Measurements from ENCODE around the gene C11orf68.

C11orf68 gene

DNA sequence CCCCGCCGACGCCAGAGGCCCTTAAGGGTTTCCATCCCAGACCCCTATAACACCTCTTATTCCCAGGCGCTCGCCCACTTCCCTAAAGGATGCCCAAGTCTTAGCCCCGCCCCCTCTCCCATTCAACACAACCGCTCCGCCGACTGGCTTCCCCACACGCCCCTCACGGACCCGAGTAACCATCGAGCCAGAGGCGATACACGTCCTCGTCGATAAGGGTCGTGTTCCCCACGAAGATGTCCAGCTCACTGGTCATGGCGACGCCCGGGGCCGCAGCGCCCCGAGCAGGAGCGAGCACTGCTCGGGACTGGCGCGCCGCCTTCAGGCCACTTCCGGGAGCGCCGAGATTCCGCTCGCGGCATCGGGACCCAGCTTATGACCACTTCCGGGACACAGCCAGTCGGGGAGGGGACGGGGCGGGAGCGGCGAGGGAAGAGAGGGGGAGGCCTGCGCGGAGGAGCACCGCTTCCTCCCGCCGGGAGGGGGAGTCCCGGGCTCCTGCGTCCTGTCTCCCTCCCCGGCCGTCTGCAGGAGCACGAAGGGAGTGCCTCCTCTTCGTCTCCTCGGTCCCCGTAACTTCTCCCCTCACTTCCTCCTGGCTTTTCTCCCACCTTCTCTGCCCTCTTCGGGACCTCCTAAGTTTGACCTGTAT, 30.6 kb downstream of the C11orf68 start, which contains the start of gene FIBP:
Gene FIBP (minus strand): TSS at position 309 of the 652 bp plus-strand sequence. CDS start 53 bp downstream, at position 256.
- peak; percentile 96 to 99 (median 98) for DNase-seq

DNA sequence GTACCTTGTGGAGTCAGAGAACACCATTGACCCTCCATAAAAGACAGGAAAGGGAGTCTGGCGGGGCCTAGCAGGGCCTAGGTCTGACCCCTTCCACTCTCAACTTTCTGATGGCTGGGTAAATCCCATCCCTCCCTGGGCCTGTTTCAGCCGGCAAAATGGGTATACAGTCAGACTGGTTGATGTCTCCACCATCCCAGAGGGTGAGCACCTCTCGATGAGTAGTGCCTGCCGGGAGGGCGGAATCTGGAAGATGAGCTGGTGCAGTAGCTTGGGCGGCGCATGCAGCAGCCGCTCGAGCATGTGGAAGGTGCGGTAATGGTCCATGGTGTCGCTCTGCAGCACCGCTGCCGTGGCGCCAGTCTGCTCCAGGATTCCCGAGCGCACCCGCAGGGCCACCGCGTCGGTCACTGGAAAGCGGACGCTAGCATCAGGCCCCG, 31.1 kb downstream of the C11orf68 start:
- DNase-seq = no peak

DNA sequence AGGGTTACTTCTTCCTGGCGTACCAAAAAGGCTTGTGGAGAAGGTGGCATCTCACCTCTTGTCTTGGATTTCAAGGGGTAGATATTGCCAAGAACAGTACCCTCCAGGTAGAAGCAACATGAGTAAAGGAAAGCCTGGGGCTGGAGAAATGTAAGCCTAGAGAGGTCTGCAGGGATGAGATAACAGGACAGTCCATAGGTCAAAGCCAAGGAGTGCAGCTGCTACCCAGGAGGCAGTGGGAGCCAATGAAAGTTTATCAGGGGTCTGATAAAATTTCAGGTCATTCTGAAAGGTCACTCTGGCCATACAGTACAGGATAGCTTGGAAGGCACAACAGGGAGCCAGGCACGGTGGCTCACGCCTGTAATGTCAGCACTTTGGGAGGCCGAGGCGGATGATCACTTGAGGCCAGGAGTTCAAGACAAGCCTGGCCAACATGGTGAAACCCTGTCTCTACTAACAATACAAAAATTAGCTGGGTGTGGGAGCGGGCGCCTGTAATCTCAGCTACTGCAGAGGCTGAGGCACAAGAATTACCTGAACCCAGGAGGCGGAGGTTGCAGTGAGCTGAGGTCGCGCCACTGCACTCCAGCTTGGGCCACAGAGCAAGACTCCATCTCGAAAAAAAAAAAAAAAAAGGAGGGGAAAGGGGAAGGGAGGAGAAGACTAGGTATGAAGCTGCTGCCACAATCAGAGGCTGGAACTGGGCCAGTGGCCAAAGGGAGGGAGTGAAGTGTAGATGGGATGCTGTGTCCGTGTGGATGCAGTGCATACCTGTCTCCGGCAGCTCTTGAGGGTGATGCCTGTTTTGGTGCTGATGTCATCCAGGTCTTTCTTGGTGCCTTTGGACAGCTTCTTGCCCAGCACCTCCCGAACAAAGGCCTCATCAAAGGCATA, 31.8 kb downstream of the C11orf68 start:
- no peak for DNase-seq

DNA sequence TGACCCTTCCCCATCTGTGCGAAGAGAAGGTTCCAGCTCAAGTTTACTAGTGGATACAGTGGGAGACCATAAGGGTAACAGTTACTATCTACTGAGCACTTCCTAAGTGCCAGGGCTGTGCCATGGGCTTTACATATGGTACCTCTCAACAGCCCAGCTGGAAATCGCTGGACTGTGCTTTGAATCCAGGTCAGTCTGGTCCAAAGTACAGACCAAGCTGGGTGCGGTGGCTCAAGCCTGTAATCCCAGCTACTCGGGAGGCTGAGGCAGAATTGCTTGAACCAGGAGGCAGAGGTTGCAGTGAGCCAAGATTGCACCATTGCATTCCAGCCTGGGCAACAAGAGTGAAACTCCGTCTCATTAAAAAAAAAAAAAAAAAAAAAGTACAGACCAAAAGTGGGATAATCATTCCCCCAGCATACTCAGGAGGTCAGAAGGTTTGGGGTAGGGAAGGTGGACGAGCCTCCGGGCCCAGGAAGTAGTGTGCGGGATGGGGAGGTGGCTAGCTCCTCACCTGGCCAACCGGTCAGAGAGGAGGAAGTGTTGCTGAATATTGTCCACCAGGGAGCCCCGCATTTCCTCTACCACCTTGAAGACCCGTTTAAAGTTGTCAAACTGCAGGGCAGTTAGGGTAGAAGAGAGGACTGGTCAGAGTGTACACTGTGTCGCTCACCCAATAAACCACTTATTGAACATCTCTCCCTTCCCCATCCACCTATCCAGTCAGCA, 32.9 kb downstream of the C11orf68 start:
- no peak for DNase-seq

DNA sequence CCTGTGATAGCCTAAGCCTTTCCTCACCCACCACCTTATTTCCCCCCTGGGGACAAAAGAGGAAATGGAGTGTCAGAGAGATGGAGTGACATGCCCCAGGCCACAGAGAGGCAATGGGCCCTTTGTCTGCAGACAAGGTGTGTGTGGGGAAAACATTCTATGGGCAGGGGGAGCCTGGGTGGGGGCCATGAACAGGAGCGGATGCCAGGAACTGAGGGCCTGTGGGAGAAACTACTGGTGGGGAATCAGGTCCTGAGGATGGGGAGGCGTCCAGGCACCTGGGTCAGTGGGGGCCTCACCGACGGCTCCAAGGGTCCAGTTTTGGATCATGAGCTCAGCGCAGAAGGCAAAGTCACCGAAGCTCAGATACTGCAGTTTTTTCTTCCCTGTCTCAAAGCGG, 33.6 kb downstream of the C11orf68 start:
- DNase-seq = no peak

DNA sequence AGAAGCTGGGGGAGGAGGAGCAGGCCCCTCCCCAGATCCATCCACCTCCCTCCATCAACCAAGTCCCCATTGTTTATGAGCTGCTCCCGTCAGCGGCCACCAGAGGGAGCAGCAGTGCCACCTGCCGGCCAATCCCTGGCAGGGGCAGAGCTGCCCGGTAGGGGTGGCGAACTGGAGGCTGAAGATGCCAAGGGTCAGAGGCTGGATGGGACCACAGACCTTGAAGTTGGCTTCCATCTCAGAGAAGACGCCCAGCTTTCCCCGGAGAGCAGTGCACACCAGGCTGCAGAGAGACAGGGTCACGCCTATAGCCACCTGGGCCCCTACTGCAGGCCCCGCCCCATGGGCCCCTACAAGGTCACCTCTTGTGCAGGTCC, 34.2 kb downstream of the C11orf68 start:
- DNase-seq = peak; percentile 88 to 92 (median 90)

DNA sequence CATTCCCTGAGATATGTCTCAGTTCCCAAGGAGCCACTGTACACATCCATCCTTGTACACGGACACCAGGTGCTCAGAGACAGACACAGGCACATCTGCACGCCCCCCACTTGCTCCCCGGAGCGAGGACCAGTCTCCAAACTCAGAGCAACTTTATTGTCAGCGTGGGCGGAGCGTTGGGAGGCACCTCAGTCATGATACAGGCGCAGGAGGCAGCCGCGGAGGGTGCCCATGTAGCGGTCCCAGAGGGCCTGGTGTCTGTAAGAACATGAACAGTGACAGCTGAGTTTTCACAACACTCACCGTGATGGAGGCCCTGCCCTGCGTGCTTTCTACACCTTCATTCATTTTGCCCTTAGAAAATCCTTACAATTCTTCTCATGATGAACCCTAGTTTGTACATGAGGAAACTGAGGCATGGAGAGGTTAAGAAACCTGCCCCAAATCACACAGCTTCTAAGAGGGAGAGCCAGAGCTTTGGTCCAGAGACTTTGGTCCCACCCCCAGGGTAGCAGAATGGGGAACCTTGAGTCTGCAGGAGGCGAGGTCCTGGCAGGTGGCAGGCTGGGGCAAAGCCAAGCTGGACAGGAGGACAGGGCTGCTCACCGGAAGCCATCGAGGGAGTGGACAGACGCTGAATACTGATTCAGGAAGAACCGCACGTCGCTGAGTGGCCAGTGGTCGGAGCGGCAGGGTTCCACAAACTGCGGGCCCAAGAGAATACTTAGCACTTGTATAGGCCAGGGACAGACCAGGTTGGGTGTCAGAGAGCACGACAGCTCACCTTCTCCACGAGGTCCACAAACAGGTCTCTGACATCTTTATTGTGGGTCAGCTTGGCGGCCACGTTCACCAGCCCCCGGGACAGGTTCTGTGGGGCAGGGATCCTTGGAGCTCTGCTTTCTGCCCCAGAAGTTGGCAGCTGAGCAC, 34.8 kb downstream of the C11orf68 start:
- DNase-seq = no peak

DNA sequence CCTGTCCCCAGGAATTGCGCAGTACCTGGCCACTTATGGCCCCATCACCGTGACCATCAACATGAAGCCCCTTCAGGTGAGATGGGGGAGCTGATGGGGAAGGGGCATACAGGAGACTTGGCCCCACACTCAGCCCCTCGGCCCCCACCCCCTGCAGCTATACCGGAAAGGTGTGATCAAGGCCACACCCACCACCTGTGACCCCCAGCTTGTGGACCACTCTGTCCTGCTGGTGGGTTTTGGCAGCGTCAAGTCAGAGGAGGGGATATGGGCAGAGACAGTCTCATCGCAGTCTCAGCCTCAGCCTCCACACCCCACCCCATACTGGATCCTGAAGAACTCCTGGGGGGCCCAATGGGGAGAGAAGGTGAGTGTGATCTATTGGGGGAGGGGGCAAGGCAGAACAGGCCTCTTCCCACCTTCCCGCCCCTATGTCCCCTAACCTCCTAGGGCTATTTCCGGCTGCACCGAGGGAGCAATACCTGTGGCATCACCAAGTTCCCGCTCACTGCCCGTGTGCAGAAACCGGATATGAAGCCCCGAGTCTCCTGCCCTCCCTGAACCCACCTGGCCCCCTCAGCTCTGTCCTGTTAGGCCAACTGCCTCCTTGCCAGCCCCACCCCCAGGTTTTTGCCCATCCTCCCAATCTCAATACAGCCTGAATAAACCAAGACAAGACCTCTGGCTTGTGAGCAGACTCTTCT, 35.7 kb downstream of the C11orf68 start:
- no peak for DNase-seq

DNA sequence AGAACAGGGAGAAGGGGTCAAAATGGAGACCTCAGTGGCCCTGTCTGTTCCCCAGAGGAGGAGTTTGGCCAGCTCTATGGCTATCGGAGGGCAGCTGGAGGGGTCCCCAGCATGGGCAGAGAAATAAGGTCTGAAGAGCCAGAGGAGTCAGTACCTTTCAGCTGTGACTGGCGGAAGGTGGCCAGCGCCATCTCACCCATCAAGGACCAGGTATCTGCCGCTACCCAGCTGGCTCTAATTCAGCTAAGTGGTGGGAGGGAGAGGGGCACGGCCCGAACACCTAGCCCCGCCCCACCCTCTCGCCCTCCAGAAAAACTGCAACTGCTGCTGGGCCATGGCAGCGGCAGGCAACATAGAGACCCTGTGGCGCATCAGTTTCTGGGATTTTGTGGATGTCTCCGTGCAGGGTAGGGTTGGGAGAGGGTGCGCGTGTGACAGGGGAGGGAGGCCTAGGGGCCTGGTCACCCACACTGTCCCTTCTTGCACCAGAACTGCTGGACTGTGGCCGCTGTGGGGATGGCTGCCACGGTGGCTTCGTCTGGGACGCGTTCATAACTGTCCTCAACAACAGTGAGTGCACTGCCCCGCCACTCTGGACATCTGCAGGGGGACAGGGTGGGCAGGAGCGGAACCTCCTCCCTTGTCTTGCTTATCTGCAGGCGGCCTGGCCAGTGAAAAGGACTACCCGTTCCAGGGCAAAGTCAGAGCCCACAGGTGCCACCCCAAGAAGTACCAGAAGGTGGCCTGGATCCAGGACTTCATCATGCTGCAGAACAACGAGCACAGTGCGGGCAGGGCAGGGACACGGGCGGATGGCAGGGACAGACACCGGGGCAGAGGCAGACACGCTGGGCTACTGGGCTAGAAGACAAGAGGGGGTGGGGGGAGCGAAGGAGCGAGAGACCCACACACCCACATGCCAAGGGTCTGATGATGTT, 36.5 kb downstream of the C11orf68 start:
- DNase-seq = no peak

DNA sequence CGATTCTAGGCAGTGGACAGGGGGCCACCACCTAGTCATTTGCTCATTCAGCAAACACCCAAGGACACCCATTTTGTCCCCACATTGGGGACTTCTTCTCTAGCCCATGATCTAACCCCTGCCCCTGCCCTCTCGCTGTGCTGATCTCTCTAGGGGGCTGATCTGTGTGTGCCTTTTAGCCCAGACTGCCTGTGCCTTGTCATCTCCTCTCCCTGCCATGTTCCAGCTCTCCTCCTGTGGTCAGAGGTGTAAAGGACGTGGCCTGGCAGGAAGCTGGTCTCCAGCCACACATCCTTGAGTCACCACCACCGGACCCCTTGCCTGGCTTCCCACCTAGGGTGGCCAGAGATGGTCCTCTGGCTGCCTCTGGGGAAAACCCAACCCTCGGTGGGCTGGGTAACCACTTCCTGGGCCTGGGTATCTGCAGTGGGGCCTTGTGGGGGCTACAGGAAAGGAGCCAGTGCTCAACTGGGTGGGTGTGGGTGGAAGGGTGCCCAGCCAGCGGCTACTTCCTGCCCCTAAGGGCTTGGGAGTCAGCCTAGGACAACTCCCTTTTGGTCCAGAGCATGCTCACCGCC, 37.9 kb downstream of the C11orf68 start:
- no peak for DNase-seq

DNA sequence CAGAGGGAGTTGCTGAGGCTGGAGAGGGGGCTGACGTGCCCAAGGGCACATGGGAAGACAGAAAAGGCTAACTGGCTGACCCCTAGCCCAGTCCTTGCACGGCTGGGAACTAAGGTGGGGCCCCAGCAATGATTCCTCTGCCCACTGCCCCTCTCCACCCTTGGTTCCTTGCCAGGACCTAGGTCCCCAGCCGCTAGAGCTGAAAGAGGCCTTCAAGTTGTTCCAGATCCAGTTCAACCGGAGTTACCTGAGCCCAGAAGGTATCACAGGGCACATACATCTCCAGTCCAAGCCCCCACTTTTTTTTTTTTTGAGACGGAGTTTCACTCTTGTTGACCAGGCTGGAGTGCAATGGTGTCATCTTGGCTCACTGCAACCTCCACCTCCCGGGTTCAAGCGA, 38.8 kb downstream of the C11orf68 start:
- no peak for DNase-seq

DNA sequence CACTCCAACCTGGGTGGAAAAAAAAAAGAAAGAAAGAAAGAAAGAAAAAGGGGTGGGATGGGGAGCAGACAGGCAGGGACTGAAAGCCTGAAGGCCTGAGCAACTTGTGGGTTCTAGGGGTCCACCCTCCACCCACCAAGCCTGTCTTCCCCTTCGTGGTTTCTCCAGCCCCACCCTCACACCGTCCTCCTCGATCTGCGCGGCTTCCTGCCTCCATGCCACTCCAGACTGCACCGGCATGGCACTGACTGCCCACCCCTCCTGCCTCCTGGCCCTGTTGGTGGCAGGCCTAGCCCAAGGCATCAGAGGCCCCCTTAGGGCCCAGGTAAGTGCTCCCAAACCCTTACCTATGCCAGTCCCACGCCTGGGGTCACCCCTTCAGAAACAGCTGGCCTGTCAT, 39.2 kb downstream of the C11orf68 start, which contains the start of gene CTSW:
Gene CTSW (plus strand): TSS at position 221 of the 400 bp plus-strand sequence. CDS start 18 bp downstream, at position 239.
- no peak for DNase-seq

DNA sequence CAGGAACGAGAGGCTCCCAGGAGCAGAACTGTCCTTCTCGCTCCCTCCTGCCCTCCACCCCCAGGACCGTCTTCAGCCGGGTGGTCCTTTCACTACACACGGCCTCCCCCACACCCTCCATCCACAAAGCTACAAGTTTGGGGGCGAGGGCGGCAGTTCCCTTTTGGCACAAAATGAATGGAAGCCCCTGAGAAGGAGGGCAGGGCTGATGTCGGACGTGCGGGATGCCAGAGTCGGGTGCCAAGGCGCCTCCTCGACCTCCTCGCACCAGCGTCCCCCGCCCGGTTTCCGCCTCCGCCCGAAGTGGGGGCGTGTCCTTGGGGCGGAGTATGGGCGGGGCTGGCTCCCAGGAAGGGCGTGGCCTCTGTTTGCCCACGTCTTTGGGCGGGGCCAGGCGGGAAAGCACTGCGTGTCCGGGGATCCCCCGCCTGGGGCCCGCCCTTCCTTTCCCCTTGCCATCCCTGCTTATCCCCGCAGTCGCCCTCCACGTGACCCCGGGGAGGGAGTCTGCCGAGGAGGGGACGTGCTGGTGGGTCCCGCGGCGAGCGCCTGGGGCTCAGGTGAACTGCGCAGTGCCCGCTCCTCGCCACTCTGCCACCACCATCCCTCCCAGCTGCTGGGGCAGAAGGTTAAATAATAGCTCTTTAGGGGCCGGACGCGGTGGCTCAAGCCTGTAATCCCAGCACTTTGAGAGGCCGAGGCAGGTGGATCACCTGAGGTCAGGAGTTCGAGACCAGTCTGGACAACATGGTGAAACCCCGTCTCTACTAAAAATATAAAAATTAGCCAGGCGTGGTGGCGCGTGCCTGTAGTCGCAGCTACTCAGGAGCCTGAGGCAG, 45.3 kb downstream of the C11orf68 start:
- DNase-seq = peak; percentile 95 to 99 (median 97)

DNA sequence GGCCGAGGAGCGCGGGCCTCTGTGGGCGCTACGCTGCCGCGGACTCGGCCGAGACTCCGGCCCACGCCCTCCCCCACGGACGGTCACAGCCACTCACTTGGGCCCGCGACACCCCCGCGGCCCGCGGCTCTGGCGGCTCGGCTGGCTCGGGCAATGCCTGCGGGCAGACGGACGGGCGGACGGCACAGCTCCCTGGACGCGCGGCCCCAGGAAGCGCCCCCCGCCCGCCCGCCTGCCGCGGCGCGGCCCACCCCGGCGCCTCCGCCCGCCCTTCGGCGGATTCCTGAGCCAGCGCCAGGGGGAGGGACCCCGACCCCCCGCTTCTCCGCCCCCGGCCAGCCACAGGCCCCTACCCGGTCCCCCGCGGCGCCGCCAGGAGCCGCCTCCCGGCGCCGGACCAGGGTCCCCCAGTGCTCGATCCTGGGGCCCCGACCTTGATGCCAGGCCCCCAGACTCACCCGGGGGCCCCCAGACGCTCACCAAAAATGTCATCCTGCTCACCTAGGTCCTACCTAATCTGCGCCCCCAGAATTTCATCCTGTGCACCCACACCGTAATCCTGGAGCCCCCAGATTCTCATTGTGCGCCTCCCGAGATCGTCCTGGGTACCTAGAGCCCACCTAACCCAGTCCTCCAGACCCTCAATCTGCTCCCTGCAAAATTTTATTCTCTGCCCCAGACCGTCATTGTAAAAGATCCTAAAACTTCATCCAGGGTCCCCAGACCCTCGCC, 46.1 kb downstream of the C11orf68 start, which contains the start of gene EFEMP2:
Gene EFEMP2 (minus strand): TSS at position 215 of the 732 bp plus-strand sequence. CDS start 446 bp downstream, outside the sequence.
- DNase-seq = peak in 2 of 3 donors; percentile 52 to 62

DNA sequence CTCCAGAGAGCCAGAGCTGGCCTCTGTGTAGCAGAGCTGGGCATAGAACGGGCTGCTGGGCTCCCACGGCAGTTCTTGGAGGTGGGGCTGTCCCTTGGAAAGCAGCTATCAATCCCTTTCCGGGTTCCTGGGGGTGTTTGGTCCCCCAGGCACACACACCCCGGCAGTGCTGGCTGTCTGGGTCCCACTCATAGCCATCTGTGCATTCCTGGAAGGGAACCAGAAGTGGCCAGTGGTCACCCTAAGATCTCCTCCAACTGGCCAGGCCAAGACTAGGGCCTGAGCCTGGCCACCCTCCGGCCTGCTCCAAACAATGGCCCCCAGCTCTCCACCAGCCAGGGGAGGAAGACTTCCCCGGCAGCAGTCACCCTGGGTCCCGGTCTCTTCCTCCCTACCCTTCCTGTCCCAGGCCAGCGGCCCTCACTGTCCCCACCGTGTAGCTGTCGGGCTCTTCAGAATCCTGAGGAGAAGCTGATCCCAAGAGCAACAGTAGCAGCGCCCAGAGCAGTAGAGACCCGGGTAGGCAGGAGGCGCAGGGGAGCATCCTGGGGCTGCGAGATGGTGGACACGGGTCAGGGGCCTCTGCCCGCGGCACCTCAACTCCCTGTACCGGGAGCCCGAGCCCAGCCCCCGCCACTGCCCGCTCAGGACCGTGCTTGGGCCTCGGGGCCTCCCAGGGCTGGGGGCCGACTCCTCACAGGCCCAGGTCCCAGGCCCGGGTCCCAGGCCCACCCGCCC, 46.9 kb downstream of the C11orf68 start:
- DNase-seq = no peak

DNA sequence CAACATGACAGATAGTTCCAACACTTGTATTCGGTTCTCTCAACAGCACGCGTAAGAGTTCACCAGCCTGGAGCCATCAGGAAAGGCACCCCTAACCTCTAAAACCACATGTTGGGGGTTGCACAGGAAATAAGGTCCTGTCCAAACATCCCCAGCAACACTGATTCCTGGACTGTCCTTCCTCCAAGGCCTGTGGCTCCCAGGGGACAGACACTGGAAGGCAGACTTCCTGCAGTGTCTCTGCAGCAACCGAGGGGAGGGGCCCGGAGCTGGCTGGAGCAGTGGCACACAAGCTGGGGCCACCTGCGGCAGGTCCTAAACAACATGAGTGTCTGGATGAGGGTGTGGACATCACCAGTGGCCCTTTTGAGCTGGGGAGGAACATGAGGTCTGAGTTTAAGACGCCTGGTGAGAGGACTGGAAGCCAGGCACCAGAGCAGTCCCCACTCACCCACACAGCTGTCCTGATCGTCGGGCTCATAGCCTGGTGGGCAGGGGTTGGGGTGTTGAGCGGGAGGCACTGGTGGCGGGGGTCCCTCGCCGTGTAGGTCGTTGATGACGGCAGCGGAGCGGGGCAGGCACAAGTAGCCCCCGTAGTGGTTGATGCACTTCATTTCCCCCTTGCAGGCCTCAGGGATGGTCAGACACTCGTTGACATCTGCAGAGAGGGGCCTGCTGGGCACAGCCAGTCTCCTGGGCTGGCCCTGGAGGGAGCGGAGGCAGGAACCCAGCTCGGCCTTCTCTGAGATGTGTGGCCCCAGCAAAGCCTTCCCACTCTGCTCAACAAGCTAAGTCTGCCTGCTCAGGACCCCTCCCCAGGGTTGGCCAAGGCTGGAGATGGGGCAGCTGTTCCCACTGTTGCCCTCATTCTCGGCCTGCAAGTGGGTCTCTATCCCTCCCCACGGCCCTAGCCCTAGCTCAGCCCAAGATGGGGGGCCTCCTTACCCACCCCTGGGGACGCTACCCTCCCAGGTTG, 47.9 kb downstream of the C11orf68 start:
- DNase-seq = no peak

All from suppressor macrophage treated with lipopolysaccharide for 1 hour (primary cell).